ENCODE results near the gene PRKCSH.
A peak's percentile ranks its signal among the peaks of the same experiment; 100 is the strongest.
"Not testable (repeated sequence)": the region's sequence is repeated elsewhere in the genome, so short reads cannot be mapped to it uniquely, and the experiment has no call there.

Gene PRKCSH

GRCh38 chr19:11420429-11421370, 14.7 kb upstream of the PRKCSH start:
- no peak for DNase-seq

GRCh38 chr19:11421371-11422098, 13.9 kb upstream of the PRKCSH start:
- DNase-seq, result peak; percentile 42

GRCh38 chr19:11422163-11423065, 13.0 kb upstream of the PRKCSH start:
- no peak for DNase-seq

DNA sequence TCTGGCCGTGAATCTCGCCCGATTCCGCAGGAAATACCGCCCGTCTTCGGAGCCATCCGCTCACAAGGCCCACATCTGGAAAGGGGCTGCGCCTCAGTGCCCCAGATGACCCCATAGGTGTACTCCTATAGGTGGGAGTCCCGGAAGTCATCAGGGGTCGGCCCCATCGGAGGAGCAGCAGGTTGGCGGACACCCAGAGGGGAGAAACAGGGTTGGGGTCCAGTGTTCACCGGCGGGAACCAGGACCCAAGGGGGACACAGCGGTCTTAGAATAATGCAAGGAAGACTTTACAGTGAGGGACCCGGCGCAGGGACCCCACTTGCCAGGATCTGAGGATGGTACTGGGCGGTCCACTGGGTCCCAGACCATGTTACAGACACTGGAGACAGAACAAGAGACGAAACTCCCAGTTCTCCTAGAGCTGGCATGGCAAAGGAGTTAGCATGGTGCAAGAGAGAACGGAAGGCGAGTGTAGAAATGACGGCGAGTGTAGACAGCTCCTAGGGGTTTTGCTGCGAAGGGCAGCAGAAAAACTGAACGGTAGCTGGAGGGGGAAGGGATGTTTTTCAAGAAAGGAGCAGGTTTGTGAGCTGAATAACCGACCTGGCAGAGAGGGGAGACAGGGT, 12.2 kb upstream of the PRKCSH start:
- DNase-seq, result no peak

- no peak for DNase-seq
Observed at GRCh38 chr19:11423791-11424181, 11.6 kb upstream of the PRKCSH start.

- no peak for DNase-seq
Observed at GRCh38 chr19:11425719-11426457, 9.5 kb upstream of the PRKCSH start.

DNA sequence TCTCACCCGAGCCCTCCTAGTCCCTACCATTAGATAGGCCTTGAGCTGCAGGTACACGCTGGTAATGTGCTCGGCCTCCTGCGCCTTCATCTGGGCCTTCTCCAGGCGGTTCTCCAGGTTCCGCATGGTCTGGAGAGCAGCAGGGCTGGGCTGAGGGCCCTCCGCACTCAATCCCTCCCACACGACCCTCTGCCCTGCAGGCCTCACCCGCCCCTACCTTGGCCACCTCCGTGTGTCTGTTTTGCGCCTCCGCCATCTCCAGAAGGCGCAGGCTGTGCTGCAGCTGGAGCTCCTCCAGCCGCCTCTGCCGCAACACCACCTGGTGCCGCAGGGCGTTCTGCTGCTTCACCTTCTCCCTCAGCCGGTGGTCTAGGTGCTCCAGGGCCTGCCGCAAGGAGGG, 8.8 kb upstream of the PRKCSH start:
- DNase-seq, result no peak

GRCh38 chr19:11433526-11433925, 1.9 kb upstream of the PRKCSH start:
- not testable (repeated sequence) for DNase-seq

GRCh38 chr19:11434703-11435056, 755 bp upstream of the PRKCSH start:
- DNase-seq, result no peak

- peak; percentile 58 for DNase-seq
Observed at GRCh38 chr19:11435833-11436313, 438 bp downstream of the PRKCSH start.

DNA sequence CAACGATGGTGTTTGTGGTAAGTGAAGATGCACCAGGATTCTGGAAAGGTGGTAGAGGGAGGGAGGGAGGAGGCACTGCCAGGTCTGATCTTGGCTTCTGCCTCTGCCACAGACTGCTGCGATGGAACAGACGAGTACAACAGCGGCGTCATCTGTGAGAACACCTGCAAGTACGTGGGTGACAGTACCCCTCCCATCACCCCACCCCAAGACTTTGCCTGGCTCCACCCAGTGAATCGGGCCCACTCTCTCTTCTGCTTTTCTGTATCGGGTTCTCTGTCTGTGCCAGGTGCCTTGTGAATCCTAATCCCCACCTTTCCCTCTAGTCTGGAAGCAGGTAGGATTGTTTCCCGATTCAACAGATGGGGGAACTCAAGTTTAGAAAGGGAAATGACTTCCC, 2.5 kb downstream of the PRKCSH start:
- DNase-seq, result no peak

DNA sequence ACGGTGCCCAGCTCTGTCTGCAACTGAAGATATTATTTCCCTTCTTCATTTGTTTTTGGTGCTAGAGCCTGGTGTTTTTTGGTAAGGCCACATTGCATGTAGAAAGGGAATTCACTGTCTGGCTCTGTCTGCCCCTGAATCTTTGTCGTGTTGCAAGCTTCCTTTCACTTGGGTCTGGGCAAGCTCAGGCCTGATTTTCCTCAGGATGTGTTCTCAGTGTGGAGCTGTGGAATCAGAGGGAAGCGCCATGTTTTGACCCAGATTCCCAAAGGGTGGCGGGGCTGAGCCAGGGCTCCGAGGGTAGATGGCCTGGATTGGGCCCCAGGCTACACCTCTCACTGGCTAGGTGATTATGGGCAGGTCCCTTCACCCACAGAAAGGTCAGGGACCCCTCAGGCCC, 8.6 kb downstream of the PRKCSH start:
- no peak for DNase-seq

DNA sequence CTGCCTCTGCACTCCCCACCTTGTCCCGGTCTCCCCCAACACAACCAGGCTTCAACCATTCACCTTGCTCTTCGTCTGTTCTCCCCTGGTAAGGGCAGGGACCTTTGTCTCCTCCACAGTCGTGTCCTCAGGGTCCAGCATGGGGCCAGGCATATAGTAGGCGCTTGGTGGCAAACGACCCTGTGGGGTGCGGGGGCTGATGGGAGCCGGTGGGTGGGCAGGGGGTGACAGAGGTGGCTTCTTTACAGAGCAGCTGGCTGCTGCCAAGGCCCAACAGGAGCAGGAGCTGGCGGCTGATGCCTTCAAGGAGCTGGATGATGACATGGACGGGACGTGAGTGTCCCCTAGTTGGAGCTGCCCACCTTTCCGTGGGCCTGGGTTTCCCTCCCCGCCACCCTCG, 9.7 kb downstream of the PRKCSH start:
- DNase-seq, result no peak

DNA sequence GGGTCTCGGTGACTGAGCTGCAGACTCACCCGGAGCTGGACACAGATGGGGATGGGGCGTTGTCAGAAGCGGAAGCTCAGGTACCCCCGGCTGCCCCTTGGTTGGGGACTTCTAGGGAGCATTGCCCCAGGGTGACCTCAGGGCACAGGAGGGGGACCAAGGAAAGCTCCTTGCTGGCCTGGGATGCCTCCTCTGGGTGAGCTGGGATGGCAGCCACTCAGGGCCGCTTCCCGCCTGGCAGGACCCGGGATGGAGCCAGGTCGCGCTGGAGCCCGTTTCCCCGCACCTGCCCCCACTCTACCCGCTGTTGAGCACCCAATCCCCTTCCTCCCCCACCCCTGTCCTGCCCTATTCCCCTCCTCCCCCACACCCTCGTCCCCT, 10.8 kb downstream of the PRKCSH start:
- DNase-seq, result no peak

DNA sequence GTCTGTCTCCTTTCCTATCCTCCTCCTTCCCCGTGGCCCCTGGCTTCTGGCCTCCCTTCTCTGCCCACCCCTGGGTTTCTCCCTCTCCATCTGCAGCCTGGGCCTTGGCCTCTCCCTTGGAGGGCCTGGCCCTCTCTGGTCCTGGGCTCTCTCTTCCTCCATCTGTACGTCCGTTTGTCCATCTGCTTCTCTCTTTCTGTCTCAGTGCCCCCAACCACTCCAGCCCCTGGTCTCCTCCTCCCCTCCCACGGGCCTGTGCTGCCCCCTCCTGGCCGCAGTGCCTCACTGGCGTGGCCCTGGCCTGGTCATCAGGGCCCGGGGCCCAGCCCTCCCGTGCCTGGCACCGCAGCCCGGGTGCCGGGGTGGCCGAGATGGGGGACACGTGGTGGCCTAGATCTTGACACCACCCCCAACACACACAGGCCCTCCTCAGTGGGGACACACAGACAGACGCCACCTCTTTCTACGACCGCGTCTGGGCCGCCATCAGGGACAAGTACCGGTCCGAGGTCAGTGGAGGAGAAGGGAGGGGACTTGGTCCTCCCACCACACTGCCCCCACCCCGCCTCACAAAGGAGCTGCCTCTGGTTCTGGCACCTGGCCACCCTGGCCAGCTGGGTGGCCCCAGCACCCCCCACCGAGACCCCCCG, 11.3 kb downstream of the PRKCSH start:
- DNase-seq, result peak; percentile 36

DNA sequence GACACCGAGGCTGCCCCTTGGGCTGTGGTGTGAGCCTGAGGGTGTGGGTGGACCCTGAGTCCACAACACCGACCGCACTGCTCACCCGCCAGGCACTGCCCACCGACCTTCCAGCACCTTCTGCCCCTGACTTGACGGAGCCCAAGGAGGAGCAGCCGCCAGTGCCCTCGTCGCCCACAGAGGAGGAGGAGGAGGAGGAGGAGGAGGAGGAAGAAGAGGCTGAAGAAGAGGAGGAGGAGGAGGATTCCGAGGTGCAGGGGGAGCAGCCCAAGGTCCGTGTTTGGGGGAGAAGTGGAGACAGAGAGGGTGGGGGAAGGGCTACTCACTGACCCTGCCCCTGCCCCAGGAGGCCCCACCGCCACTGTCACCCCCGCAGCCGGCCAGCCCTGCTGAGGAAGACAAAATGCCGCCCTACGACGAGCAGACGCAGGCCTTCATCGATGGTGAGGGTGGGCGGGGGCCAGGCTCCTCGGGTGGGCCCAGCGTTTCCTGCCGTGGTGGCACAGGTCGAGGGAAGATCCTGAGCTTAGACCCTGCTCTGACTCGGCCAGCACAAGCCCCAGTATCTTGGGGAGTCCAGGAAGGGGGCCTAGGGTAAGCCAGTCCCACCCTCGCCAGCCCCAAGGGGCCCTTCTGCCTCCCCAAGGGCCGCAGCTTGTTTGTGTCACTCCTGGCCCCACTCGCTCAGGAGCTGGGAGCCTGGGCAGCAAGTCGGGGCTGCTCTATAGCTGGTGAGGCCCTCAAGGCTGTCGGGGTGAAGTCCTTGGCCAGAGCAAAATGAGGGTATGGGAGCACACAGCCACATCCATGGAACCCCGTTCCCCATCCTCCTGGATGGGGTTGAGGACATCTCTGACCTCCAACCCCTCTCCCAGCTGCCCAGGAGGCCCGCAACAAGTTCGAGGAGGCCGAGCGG, 12.2 kb downstream of the PRKCSH start:
- DNase-seq, result no peak

DNA sequence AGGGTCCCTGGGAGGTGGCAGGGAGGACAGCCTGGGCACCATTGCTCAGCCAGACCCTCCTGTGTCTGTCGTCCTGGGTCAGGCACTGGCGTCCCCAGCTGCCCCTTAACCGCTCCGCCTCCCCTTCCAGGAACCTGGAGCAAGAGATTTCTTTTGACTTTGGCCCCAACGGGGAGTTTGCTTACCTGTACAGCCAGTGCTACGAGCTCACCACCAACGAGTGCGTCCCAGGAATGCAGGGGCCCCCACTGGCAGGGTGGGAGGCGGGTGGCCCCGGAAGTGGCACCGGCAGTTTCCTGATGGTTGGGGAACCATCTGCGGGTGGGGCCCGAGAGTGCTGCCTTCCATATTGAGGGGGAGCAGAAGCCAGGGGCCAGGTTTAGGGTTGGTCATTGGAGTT, 13.0 kb downstream of the PRKCSH start:
- DNase-seq, result no peak

DNA sequence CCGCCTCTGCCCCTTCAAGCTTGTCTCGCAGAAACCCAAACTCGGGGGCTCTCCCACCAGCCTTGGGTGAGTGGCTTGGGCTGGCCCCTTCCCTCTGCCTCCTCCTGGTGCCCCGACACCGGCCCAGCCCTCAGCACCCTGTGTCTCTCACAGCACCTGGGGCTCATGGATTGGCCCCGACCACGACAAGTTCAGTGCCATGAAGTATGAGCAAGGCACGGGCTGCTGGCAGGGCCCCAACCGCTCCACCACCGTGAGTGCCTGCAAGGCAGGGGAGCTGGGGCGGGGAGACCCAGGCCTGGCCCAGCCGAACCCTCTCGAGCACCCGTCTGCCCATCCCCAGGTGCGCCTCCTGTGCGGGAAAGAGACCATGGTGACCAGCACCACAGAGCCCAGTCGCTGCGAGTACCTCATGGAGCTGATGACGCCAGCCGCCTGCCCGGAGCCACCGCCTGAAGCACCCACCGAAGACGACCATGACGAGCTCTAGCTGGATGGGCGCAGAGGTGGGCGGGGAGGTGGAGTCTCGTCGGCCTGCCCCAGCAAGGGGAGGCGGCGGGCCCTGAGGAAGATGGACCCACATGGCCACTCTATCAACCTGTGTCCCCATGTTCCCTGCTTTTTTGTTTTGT, 13.6 kb downstream of the PRKCSH start:
- DNase-seq, result no peak

- DNase-seq, result no peak
Observed at GRCh38 chr19:11450570-11451326, 15.3 kb downstream of the PRKCSH start.

All from hematopoietic multipotent progenitor cell treated with erythropoietin and hydrocortisone succinate and interleukin-3 and kit ligand, for 8 days (in vitro differentiated cells).